ENCODE data around the gene TARBP2. TPM values are rescaled to one million over a fixed set of nuclear protein-coding genes. Genes with fewer than 3 reads are reported as not detected.

Gene TARBP2
- total and polyA plus RNA-seq, 4 donors = 15.7 to 22.0 (median 18.4) TPM

DNA sequence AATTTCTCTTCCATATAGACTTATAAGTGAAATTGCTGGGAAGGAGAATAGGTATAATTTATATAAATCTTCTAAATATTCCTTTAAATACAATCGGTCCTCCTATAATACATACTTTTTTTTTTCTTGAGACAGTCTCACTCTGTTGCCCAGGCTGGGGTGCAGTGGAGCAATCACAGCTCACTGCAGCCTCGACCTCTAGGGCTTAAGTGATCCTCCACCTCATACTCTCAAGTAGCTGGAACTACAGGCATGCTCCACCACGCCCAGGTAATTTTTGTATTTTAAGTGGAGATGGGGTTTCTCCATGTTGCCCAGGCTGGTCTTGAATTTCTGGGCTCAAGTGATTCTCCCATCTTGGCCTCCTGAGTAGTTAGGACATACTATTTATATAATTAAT lies 35.9 kb downstream of the TARBP2 start:
- no peak for DNase-seq (ENCODE audit: low spot score)
- no peak overlapping the region for H3K27ac ChIP-seq (ENCODE audit: low read depth in 1 of 2, low read length in 2 of 2)

More for the DNA sequence above, 35.9 kb downstream of the TARBP2 start:
- Histone ChIP-seq H3K4me1 (ENCODE audit: control insufficient read depth in 4 of 4, insufficient read depth in 4 of 4, low read length in 3 of 4) (peaks cover 5 to 20% (median 15%) of the 10 kb centered on the region in 4 donors), H3K27me3 (ENCODE audit: control insufficient read depth in 4 of 4, insufficient read depth in 4 of 4, low read length in 3 of 4) (no peaks in the 10 kb centered on the region), H3K9ac (ENCODE audit: low read depth in 1 of 2, low read length in 2 of 2) (no peak overlapping the region), H3K4me3 (ENCODE audit: low read depth in 1 of 3, low read length in 3 of 3) (no peak overlapping the region), H3K36me3 (ENCODE audit: control insufficient read depth in 4 of 4, insufficient read depth in 3 of 4, low read depth in 1 of 4, low read length in 3 of 4) (peaks cover 5 to 49% (median 41%) of the 10 kb centered on the region in 4 donors), H3K9me3 (ENCODE audit: control insufficient read depth in 4 of 4, low read length in 3 of 4) (no peaks in the 10 kb centered on the region)
- 94% methylated on average over 3 of the region's 3 CpGs for WGBS
- TF ChIP-seq, protein P1, sequence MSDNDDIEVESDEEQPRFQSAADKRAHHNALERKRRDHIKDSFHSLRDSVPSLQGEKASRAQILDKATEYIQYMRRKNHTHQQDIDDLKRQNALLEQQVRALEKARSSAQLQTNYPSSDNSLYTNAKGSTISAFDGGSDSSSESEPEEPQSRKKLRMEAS (IDR thresholded peaks at IDR 0.05) = no peak
- TF ChIP-seq YY1 (IDR thresholded peaks at IDR 0.05) (no peak), EGR1 (IDR thresholded peaks at IDR 0.05; ENCODE audit: low read depth in 2 of 2) (no peak), FOXA1 (IDR thresholded peaks at IDR 0.05) (no peak), SP1 (IDR thresholded peaks at IDR 0.05) (no peak), HNF4A (conservative IDR thresholded peaks at IDR 0.05) (no peak), TAF1 (conservative IDR thresholded peaks at IDR 0.05) (no peak), RXRA (IDR thresholded peaks at IDR 0.05) (no peak), NR2F2 (IDR thresholded peaks at IDR 0.05) (no peak), JUND (IDR thresholded peaks at IDR 0.05) (no peak), HNF4G (IDR thresholded peaks at IDR 0.05) (no peak), FOXA2 (IDR thresholded peaks at IDR 0.05) (no peak), RAD21 (IDR thresholded peaks at IDR 0.05) (no peak)
- TF ChIP-seq, protein P2, sequence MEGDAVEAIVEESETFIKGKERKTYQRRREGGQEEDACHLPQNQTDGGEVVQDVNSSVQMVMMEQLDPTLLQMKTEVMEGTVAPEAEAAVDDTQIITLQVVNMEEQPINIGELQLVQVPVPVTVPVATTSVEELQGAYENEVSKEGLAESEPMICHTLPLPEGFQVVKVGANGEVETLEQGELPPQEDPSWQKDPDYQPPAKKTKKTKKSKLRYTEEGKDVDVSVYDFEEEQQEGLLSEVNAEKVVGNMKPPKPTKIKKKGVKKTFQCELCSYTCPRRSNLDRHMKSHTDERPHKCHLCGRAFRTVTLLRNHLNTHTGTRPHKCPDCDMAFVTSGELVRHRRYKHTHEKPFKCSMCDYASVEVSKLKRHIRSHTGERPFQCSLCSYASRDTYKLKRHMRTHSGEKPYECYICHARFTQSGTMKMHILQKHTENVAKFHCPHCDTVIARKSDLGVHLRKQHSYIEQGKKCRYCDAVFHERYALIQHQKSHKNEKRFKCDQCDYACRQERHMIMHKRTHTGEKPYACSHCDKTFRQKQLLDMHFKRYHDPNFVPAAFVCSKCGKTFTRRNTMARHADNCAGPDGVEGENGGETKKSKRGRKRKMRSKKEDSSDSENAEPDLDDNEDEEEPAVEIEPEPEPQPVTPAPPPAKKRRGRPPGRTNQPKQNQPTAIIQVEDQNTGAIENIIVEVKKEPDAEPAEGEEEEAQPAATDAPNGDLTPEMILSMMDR (IDR thresholded peaks at IDR 0.05; ENCODE audit: low read depth, low read length, missing input control) = no peak
- TF ChIP-seq, protein P3, sequence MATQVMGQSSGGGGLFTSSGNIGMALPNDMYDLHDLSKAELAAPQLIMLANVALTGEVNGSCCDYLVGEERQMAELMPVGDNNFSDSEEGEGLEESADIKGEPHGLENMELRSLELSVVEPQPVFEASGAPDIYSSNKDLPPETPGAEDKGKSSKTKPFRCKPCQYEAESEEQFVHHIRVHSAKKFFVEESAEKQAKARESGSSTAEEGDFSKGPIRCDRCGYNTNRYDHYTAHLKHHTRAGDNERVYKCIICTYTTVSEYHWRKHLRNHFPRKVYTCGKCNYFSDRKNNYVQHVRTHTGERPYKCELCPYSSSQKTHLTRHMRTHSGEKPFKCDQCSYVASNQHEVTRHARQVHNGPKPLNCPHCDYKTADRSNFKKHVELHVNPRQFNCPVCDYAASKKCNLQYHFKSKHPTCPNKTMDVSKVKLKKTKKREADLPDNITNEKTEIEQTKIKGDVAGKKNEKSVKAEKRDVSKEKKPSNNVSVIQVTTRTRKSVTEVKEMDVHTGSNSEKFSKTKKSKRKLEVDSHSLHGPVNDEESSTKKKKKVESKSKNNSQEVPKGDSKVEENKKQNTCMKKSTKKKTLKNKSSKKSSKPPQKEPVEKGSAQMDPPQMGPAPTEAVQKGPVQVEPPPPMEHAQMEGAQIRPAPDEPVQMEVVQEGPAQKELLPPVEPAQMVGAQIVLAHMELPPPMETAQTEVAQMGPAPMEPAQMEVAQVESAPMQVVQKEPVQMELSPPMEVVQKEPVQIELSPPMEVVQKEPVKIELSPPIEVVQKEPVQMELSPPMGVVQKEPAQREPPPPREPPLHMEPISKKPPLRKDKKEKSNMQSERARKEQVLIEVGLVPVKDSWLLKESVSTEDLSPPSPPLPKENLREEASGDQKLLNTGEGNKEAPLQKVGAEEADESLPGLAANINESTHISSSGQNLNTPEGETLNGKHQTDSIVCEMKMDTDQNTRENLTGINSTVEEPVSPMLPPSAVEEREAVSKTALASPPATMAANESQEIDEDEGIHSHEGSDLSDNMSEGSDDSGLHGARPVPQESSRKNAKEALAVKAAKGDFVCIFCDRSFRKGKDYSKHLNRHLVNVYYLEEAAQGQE (IDR thresholded peaks at IDR 0.05) = no peak
- TF ChIP-seq, protein P4, sequence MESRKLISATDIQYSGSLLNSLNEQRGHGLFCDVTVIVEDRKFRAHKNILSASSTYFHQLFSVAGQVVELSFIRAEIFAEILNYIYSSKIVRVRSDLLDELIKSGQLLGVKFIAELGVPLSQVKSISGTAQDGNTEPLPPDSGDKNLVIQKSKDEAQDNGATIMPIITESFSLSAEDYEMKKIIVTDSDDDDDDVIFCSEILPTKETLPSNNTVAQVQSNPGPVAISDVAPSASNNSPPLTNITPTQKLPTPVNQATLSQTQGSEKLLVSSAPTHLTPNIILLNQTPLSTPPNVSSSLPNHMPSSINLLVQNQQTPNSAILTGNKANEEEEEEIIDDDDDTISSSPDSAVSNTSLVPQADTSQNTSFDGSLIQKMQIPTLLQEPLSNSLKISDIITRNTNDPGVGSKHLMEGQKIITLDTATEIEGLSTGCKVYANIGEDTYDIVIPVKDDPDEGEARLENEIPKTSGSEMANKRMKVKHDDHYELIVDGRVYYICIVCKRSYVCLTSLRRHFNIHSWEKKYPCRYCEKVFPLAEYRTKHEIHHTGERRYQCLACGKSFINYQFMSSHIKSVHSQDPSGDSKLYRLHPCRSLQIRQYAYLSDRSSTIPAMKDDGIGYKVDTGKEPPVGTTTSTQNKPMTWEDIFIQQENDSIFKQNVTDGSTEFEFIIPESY (IDR thresholded peaks at IDR 0.05) = no peak
- TF ChIP-seq, protein P5, sequence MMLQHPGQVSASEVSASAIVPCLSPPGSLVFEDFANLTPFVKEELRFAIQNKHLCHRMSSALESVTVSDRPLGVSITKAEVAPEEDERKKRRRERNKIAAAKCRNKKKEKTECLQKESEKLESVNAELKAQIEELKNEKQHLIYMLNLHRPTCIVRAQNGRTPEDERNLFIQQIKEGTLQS (IDR thresholded peaks at IDR 0.05) = no peak

Data from liver (tissue), 9 donors.